ENCODE measurements around the gene CTDNEP1. TPM values are rescaled to one million over a fixed set of nuclear protein-coding genes. Genes with fewer than 3 reads are reported as not detected.

The CTDNEP1 gene
- polyA plus RNA-seq, 1 donor (not counting 4 experiments of a cell fraction or from before 2014, with no cell fraction given) = 66.2 TPM

DNA sequence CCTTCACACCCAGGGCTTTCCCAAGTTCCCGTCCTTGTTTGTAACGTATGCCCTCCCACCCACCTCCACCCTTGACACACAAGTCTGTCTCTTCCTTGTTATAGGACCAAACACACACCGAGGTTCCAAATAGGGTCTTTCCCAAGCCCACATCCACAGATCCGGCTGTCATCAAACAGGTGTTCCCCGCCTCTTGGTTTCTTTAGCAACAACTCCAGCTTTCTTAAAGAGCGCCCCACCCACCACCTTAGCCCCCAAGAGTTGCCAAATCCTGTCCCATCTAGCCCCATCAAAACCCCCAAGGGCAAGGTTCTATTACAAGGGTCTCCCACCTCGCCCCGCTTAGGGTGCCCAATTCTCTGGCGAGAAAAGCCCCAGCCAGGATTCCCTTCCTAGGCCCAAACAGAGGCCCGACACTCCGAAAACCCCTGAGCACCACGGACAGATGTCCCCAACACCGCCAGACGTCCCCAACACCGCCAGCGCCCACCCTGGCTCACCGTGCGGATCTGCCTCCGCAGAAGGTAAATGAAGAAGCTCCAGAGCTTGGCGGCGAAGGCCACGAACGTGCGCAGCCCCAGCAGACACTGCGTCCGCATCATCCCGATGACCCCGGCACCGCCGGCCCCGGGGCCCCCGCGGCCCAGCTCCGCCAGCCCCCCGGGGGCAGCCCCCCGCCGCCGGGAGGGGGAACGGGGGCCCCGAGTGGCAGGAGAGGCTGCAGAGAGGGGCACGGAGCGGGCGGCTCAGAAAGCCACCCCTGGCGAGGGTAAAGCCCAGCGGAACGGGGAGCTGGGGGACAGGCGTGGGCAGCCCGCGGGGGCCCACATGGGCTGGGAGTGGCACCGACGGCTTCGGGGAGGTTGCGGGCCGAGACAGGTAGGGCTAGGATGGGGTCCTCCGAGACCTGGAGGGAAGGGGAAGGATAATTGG lies 573 bp downstream of the CTDNEP1 start:
- FAIRE-seq = no peak
- dilution Hi-C loops (cut with MboI; ENCODE audit: extremely low pct_ligation_motif_present, low sequenced_read_pairs) = no loop called here
- Histone ChIP-seq H3K4me3 (ENCODE audit: control insufficient read depth in 2 of 3, extremely low read depth in 1 of 3, insufficient read depth in 2 of 3, low read depth in 1 of 3, low read length in 3 of 3) (peak overlapping the region; percentile 80 to 94 (median 92)), H3K36me3 (ENCODE audit: control insufficient read depth in 2 of 2, extremely low read depth in 1 of 2, insufficient read depth in 2 of 2, low read length in 2 of 2) (peaks cover 14 to 25% of the 10 kb centered on the region in 2 experiments), H3K79me2 (ENCODE audit: control insufficient read depth, insufficient read depth, low read length) (peaks cover 61% of the 10 kb centered on the region), H3K4me1 (ENCODE audit: control insufficient read depth, extremely low read depth, insufficient read depth, low read length) (peaks cover 18% of the 10 kb centered on the region), H3K9me3 (ENCODE audit: control insufficient read depth, low read depth, low read length) (no peaks in the 10 kb centered on the region), H3K27me3 (ENCODE audit: control insufficient read depth, extremely low read depth, insufficient read depth, low read length) (no peaks in the 10 kb centered on the region), H3K9ac (ENCODE audit: control insufficient read depth, extremely low read depth, insufficient read depth, low read length) (peak overlapping the region; percentile 94), H3K9me1 (ENCODE audit: control insufficient read depth, extremely low read depth, insufficient read depth, low read length) (no peaks in the 10 kb centered on the region), H2AFZ (ENCODE audit: control insufficient read depth, low read length) (no peak overlapping the region), H4K20me1 (ENCODE audit: control insufficient read depth, extremely low read depth, insufficient read depth, low read length) (no peaks in the 10 kb centered on the region), H3K4me2 (ENCODE audit: control insufficient read depth, extremely low read depth, insufficient read depth, low read depth, low read length) (peak overlapping the region; percentile 98), H3K27ac (ENCODE audit: control insufficient read depth, insufficient read depth, low read length) (peak overlapping the region; percentile 69)
- TF ChIP-seq, protein P1, sequence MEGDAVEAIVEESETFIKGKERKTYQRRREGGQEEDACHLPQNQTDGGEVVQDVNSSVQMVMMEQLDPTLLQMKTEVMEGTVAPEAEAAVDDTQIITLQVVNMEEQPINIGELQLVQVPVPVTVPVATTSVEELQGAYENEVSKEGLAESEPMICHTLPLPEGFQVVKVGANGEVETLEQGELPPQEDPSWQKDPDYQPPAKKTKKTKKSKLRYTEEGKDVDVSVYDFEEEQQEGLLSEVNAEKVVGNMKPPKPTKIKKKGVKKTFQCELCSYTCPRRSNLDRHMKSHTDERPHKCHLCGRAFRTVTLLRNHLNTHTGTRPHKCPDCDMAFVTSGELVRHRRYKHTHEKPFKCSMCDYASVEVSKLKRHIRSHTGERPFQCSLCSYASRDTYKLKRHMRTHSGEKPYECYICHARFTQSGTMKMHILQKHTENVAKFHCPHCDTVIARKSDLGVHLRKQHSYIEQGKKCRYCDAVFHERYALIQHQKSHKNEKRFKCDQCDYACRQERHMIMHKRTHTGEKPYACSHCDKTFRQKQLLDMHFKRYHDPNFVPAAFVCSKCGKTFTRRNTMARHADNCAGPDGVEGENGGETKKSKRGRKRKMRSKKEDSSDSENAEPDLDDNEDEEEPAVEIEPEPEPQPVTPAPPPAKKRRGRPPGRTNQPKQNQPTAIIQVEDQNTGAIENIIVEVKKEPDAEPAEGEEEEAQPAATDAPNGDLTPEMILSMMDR (optimal IDR thresholded peaks at IDR 0.05 in 1 of 3, IDR thresholded peaks at IDR 0.05 in 1 of 3, conservative IDR thresholded peaks at IDR 0.05 in 1 of 3; ENCODE audit: extremely low read depth in 1 of 3, insufficient read depth in 2 of 3, low read length in 3 of 3) = no peak
- no peak for TF ChIP-seq EZH2 (IDR thresholded peaks at IDR 0.05; ENCODE audit: low read length)
- DNase-seq (ENCODE audit: low read depth, low spot score) = no peak

DNA sequence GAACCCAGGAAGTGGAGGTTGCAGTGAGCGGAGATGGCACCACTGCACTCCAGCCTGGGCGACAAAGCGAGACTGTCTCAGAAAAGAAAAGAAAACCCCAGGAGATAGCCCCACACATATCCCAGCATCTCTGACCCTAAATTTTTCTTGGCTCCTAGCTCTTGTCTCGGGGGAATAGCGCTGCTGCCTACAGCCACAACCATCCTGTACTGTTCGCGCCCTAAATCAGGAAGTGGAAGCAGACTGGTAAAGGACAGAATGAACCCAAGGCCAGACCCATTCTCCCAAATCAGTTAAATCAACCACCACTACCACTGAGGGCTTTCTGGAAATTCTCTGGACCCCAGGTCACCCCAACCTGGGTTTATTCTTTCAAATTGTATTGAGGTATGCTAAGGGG lies 1.7 kb downstream of the CTDNEP1 start:
- peak overlapping the region; percentile 94 for H3K9ac ChIP-seq (ENCODE audit: control insufficient read depth, extremely low read depth, insufficient read depth, low read length)
- peaks cover 18% of the 10 kb centered on the region for H3K4me1 ChIP-seq (ENCODE audit: control insufficient read depth, extremely low read depth, insufficient read depth, low read length)
- H3K27ac ChIP-seq (ENCODE audit: control insufficient read depth, insufficient read depth, low read length) = no peak overlapping the region

More for the DNA sequence above, 1.7 kb downstream of the CTDNEP1 start:
- H3K79me2 ChIP-seq (ENCODE audit: control insufficient read depth, insufficient read depth, low read length) = peaks cover 61% of the 10 kb centered on the region
- DNase-seq (ENCODE audit: low read depth, low spot score) (no peak), FAIRE-seq (no peak)
- peak overlapping the region; percentile 80 to 94 (median 92) for H3K4me3 ChIP-seq (ENCODE audit: control insufficient read depth in 2 of 3, extremely low read depth in 1 of 3, insufficient read depth in 2 of 3, low read depth in 1 of 3, low read length in 3 of 3)
- TF ChIP-seq, protein P1 (optimal IDR thresholded peaks at IDR 0.05 in 1 of 3, IDR thresholded peaks at IDR 0.05 in 1 of 3, conservative IDR thresholded peaks at IDR 0.05 in 1 of 3; ENCODE audit: extremely low read depth in 1 of 3, insufficient read depth in 2 of 3, low read length in 3 of 3) = no peak
- no peak for TF ChIP-seq EZH2 (IDR thresholded peaks at IDR 0.05; ENCODE audit: low read length)
- no peaks in the 10 kb centered on the region for H3K27me3 ChIP-seq (ENCODE audit: control insufficient read depth, extremely low read depth, insufficient read depth, low read length)
- H3K9me3 ChIP-seq (ENCODE audit: control insufficient read depth, low read depth, low read length) = no peaks in the 10 kb centered on the region
- H3K4me2 ChIP-seq (ENCODE audit: control insufficient read depth, extremely low read depth, insufficient read depth, low read depth, low read length) = peak overlapping the region; percentile 98
- no peaks in the 10 kb centered on the region for H4K20me1 ChIP-seq (ENCODE audit: control insufficient read depth, extremely low read depth, insufficient read depth, low read length)
- peaks cover 16 to 22% of the 10 kb centered on the region in 2 experiments for H3K36me3 ChIP-seq (ENCODE audit: control insufficient read depth in 2 of 2, extremely low read depth in 1 of 2, insufficient read depth in 2 of 2, low read length in 2 of 2)
- no peak overlapping the region for H2AFZ ChIP-seq (ENCODE audit: control insufficient read depth, low read length)
- dilution Hi-C loops (cut with MboI; ENCODE audit: extremely low pct_ligation_motif_present, low sequenced_read_pairs) = no loop called here
- no peaks in the 10 kb centered on the region for H3K9me1 ChIP-seq (ENCODE audit: control insufficient read depth, extremely low read depth, insufficient read depth, low read length)

Measured in keratinocyte (primary cell).